ENCODE measurements around the gene MPP4. TPM values are rescaled to one million over a fixed set of nuclear protein-coding genes. Genes with fewer than 3 reads are reported as not detected.

MPP4 gene, protein sequence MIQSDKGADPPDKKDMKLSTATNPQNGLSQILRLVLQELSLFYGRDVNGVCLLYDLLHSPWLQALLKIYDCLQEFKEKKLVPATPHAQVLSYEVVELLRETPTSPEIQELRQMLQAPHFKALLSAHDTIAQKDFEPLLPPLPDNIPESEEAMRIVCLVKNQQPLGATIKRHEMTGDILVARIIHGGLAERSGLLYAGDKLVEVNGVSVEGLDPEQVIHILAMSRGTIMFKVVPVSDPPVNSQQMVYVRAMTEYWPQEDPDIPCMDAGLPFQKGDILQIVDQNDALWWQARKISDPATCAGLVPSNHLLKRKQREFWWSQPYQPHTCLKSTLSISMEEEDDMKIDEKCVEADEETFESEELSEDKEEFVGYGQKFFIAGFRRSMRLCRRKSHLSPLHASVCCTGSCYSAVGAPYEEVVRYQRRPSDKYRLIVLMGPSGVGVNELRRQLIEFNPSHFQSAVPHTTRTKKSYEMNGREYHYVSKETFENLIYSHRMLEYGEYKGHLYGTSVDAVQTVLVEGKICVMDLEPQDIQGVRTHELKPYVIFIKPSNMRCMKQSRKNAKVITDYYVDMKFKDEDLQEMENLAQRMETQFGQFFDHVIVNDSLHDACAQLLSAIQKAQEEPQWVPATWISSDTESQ
- 7.4 and 8.9 TPM in 2 replicates for total RNA-seq

DNA sequence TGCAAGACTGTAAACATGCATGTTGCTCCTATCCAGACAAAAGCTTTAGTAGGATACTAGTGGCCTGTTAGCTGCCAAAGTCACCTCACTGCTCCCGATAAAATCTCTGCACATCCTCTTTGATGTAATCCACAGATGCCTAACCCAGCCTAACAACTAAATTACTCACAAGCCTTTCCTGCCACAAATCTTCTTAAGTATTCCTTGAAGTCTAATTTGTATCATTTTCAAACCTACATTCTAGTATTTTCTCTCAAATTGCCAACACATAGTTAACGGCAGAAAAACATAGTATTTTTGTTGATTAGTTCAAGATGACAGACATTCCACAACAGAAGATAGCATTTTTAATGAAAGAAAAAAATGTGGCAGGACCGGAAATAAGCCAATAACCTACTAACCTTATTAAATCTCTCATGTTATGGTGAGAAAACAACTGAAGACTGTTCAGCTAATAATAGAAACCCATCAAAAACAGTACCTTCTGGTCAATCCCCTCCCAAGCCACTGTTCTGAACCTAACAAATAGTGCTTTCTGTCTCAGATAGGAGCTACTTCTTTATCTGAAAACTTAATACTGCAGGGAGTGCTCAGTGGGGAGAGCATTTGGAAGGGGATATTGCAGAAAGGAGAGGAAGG is at the start of gene MPP4:
MPP4 (minus strand) TSS at position 57 of the 639 bp plus-strand sequence. CDS start 4,690 bp downstream, outside the sequence.

DNA sequence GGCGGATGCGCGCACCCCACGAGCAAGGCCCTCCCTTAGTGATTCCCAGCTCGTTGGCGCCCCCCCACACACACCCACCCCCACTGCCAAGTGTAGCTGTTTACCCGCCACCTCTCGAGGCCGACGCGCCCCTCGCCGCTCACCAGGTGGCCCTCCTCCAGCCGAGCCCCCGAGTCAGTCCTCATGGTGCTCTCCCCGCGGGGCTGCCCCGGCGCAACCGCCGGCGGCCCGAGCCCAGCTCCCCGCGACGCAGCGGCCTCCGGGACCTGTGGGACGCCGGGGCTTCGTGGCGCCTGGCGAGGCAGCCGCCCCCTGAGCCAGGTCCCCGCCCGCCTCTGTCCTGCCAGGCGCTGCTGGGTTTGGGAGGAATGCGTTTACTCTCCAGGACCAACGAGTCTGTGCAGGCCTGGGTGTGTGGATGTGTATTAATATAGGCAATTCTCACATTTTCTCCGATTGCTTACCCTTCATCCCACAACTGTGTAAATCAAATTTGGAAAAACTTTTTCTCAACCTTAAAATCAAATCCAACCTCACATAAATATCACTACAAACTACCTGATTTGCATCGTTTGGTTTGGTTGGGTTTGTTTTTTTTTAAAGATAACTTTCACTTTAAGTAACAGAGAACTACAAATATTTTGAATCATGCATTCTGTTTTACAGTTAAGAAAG is 55.1 kb downstream of the MPP4 start, which contains the start of gene TMEM237:
TMEM237 (minus strand) TSS at position 288 of the 675 bp plus-strand sequence; CDS start at position 185, 103 bp downstream.

Other genes starting within 250 kb of the MPP4 start
- gene TRAK2, start 247.2 kb downstream of the MPP4 start, total RNA-seq = 25.5 and 29.6 TPM in 2 replicates
- gene STRADB, start 246.9 kb downstream of the MPP4 start, total RNA-seq = 19.7 and 26.5 TPM in 2 replicates
- 26.3 and 27.8 TPM in 2 replicates for gene TMEM237, start 55.1 kb downstream of the MPP4 start, total RNA-seq
- gene ALS2, start 82.3 kb upstream of the MPP4 start, total RNA-seq = 29.9 and 38.9 TPM in 2 replicates
- gene CDK15, start 107.9 kb upstream of the MPP4 start, total RNA-seq = not detected in 2 replicates